Progenitor cell of endocrine pancreas (in vitro differentiated cells): ENCODE data around the gene CFAP221. TPM values are rescaled to one million over a fixed set of nuclear protein-coding genes. Genes with fewer than 3 reads are reported as not detected.
A peak's percentile ranks its signal among the peaks of the same experiment; 100 is the strongest.

Experiments used
- DNase-seq: peaks from one replicate; pipeline ENCODE4 v3.0.0; 2021; ENCODE audit warnings: low spot score; ENCODE audit not compliant: unreplicated experiment
- H3K27ac Mint-ChIP-seq: 2 replicates; pipeline ENCODE4 v1.8.0; 2021; ENCODE audit warnings: mild to moderate bottlenecking, moderate library complexity, mixed read lengths
- H3K27me3 Mint-ChIP-seq: 2 replicates; pipeline ENCODE4 v1.8.0; 2021; ENCODE audit warnings: mixed read lengths
- H3K36me3 Mint-ChIP-seq: 2 replicates; pipeline ENCODE4 v1.8.0; 2022; ENCODE audit warnings: mixed read lengths; ENCODE audit not compliant: insufficient read depth
- H3K4me1 Mint-ChIP-seq: 2 replicates; pipeline ENCODE4 v1.8.0; 2021; ENCODE audit warnings: low read depth, mixed read lengths
- H3K4me3 Mint-ChIP-seq: 2 replicates; pipeline ENCODE4 v1.8.0; 2021; ENCODE audit warnings: low read depth, mild to moderate bottlenecking, moderate library complexity, mixed read lengths
- H3K9me3 Mint-ChIP-seq: 2 replicates; pipeline ENCODE4 v1.8.0; 2021; ENCODE audit warnings: low read depth, mixed read lengths
- total RNA-seq: library from RNA; stranded (reverse); gene quantifications from 2 replicates; pipeline ENCODE4 v1.2.1, GENCODE V29; 2021
- TF ChIP-seq, protein P1 (sequence below): fragments of 200-600 bp; sonication (generic); IDR thresholded peaks from one replicate; pipeline ENCODE4 v1.5.0; 2021; ENCODE audit warnings: antibody characterized with exemption, mild to moderate bottlenecking; ENCODE audit not compliant: unreplicated experiment

The CFAP221 gene
- total RNA-seq, 1 donor from 2014 or later: 33.0 TPM

DNA sequence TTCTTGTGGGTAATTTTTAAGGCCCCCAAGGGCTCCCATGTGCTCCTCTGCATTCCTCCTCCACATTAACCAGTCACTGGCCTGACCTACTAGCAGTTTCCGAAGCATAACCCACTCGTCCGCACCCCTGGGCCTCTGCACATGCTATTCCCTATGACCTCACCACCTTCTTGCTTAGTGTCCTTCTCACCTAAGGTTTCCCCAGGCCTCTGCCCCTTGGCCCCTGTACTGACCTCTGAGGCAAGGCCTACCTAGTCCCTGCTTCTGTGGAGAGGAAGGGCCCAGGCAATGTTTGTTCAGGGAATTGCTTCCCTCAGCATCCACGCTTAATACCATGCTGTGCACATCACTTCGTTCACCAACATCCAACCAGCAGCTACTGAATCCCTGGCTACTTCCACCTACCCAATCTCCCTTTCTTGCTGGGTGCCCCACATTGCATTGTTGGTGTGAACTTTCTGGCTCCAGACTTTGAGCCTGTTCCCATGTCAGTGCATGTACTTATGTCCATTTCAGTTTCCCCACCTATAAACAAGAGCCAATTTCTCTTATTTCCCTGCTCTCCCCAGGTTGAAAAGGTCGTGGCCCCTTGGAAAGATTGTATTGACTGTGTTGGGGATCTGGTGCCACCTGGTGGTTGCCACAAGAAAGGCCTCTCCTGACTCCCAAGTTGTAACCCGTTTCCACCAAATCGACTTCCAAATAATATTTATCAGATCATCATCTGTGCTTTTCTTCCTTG, 115.5 kb downstream of the CFAP221 start:
- TF ChIP-seq, protein P1, sequence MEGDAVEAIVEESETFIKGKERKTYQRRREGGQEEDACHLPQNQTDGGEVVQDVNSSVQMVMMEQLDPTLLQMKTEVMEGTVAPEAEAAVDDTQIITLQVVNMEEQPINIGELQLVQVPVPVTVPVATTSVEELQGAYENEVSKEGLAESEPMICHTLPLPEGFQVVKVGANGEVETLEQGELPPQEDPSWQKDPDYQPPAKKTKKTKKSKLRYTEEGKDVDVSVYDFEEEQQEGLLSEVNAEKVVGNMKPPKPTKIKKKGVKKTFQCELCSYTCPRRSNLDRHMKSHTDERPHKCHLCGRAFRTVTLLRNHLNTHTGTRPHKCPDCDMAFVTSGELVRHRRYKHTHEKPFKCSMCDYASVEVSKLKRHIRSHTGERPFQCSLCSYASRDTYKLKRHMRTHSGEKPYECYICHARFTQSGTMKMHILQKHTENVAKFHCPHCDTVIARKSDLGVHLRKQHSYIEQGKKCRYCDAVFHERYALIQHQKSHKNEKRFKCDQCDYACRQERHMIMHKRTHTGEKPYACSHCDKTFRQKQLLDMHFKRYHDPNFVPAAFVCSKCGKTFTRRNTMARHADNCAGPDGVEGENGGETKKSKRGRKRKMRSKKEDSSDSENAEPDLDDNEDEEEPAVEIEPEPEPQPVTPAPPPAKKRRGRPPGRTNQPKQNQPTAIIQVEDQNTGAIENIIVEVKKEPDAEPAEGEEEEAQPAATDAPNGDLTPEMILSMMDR: peak; percentile 91
- no peak overlapping the region for H3K4me3 Mint-ChIP-seq
- no peaks in the 10 kb centered on the region for H3K27me3 Mint-ChIP-seq
- peaks cover 4% of the 10 kb centered on the region for H3K9me3 Mint-ChIP-seq
- no peak for DNase-seq
- H3K36me3 Mint-ChIP-seq: peaks cover 2% of the 10 kb centered on the region
- H3K4me1 Mint-ChIP-seq: peaks cover 2% of the 10 kb centered on the region
- H3K27ac Mint-ChIP-seq: no peak overlapping the region

DNA sequence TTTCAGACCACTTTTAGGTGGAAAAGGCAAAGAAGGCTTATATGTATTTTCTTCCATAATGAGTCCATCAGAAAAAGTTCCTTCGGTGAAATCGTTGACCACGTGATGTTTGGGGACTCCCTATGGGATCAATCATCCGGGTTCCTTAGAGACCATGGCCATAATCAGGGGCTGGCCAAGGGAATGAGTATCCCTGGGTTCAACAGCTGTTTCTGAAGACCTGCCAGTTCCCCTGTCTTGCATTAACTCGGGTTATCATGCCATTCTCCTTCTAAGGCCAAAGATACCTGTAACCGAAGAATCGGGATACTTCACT, 116.1 kb downstream of the CFAP221 start:
- Mint-ChIP-seq H3K4me3 (no peak overlapping the region), H3K4me1 (peaks cover 2% of the 10 kb centered on the region), H3K9me3 (peaks cover 10% of the 10 kb centered on the region), H3K36me3 (peaks cover 2% of the 10 kb centered on the region), H3K27me3 (peaks cover 3% of the 10 kb centered on the region), H3K27ac (no peak overlapping the region)
- no peak for DNase-seq
- TF ChIP-seq, protein P1: no peak

DNA sequence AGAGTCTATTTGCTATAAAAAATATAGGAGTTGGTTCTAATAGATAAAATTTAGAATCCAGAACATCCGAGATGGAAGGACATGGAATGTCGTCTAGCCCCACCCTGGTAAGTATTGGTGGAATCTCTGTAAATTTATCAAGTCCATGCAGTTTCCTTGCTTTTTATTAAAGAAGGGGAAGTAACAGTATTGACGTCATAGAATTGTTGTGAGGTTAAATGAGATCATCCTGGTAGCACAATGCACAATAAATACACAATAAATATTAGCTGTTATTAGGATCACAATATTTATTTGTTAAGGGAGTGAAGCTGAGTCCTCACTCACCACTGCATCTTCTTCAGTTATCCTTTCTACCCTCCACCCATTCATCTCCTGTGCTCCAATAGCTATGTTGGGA, 118.0 kb downstream of the CFAP221 start:
- no peak for DNase-seq
- H3K9me3 Mint-ChIP-seq: peaks cover 12% of the 10 kb centered on the region
- H3K4me3 Mint-ChIP-seq: no peak overlapping the region
- H3K36me3 Mint-ChIP-seq: peaks cover 2% of the 10 kb centered on the region
- peaks cover 3% of the 10 kb centered on the region for H3K27me3 Mint-ChIP-seq
- TF ChIP-seq, protein P1: no peak
- no peak overlapping the region for H3K27ac Mint-ChIP-seq
- peaks cover 2% of the 10 kb centered on the region for H3K4me1 Mint-ChIP-seq

DNA sequence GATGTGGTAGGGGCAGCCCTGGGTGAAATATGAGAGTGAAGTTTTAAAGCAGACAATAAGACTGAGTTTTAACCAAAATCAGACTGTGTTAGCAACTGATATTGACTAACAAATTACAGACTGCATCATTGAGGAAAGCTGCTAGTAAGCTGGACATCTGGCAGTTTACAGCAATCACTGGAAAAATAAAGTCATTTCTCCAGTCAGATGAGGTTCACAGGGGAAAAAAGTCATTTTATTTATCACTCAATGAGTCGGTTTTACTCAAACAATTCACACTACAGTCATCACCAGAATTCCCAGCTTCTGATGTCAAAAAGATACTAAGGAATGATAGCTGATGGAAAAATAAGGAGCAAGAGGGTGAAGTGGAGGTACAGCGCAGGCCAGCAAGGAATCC, 124.3 kb downstream of the CFAP221 start:
- Mint-ChIP-seq H3K4me3 (no peak overlapping the region), H3K36me3 (no peaks in the 10 kb centered on the region), H3K9me3 (peaks cover 12% of the 10 kb centered on the region), H3K4me1 (no peaks in the 10 kb centered on the region), H3K27ac (no peak overlapping the region), H3K27me3 (peaks cover 3% of the 10 kb centered on the region)
- no peak for DNase-seq
- TF ChIP-seq, protein P1: no peak

DNA sequence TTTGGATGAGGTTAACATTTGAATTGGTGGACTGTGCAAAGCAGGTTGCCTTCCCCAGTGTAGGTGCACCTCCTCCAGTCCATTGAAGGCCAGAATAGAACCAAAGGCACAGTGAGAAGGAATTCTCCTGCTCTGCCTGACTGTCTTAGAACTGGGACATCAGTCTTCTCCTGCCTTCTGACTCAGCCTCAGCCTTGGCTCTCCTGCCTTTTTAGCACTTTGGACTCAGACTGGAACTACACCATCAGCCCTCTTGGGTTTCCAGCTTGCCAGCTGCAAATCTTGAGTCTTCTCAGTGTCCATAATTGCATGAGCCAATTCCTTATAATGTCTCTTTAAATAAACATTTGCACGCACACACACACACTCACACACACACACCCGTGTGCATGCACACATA, 126.8 kb downstream of the CFAP221 start:
- Mint-ChIP-seq H3K4me3 (no peak overlapping the region), H3K27me3 (no peaks in the 10 kb centered on the region)

More for the DNA sequence above, 126.8 kb downstream of the CFAP221 start:
- Mint-ChIP-seq H3K36me3 (no peaks in the 10 kb centered on the region), H3K4me1 (no peaks in the 10 kb centered on the region), H3K27ac (no peak overlapping the region), H3K9me3 (no peaks in the 10 kb centered on the region)
- DNase-seq: no peak
- TF ChIP-seq, protein P1: no peak
